ENCODE results near the gene NINL. TPM values are rescaled to one million over a fixed set of nuclear protein-coding genes. Genes with fewer than 3 reads are reported as not detected.
"Not testable (repeated sequence)": the region's sequence is repeated elsewhere in the genome, so short reads cannot be mapped to it uniquely, and the experiment has no call there.

Gene NINL
- total and polyA plus RNA-seq, 2 of the 8 experiments (the other 6 are each of a cell fraction or from before 2014, with no cell fraction given), result 15.3 to 30.0 TPM

DNA sequence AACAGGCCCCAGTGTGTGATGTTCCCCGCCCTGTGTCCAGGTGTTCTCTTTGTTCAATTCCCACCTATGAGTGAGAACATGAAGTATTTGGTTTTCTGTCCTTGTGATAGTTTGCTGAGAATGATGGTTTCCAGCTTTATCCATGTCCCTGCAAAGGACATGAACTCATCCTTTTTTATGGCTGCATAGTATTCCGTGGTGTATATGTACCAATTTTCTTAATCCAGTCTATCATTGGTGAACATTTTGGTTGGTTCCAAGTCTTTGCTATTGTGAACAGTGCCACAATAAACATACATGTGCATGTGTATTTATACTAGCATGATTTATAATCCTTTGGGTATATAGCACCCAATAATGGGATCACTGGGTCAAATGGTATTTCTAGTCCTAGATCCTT, 45.3 kb upstream of the NINL start:
- H3K36me3 ChIP-seq (ENCODE audit: control insufficient read depth in 2 of 4, insufficient read depth in 4 of 4, low read length in 3 of 4); H3K4me1 ChIP-seq (replicated peaks in 1 of 4; ENCODE audit: control insufficient read depth in 3 of 4, insufficient read depth in 4 of 4, low read length in 3 of 4); H4K91ac ChIP-seq (replicated peaks; ENCODE audit: insufficient read length, low read length); H3K14ac ChIP-seq (ENCODE audit: insufficient read length); H3K79me1 ChIP-seq (ENCODE audit: low read depth, low read length); H3K23ac ChIP-seq (ENCODE audit: insufficient read length); H4K8ac ChIP-seq (ENCODE audit: extremely low read depth, insufficient read depth, low read length); H3K56ac ChIP-seq (replicated peaks; ENCODE audit: insufficient read length, low read depth, low read length); FAIRE-seq; H2AK5ac ChIP-seq (ENCODE audit: low read depth, low read length); H2BK120ac ChIP-seq (replicated peaks; ENCODE audit: low read depth, low read length); H3K4me3 ChIP-seq (ENCODE audit: extremely low read depth in 1 of 4, insufficient read depth in 2 of 4, low read depth in 3 of 4, low read length in 4 of 4); H2BK15ac ChIP-seq (ENCODE audit: low read length); CTCF ChIA-PET (ENCODE audit: partially characterized antibody); H2BK20ac ChIP-seq (ENCODE audit: low read length); H2BK5ac ChIP-seq (ENCODE audit: low read depth, low read length); H2BK12ac ChIP-seq (ENCODE audit: low read depth, low read length); H3K9ac ChIP-seq (replicated peaks in 1 of 4; ENCODE audit: extremely low read depth in 1 of 4, low read depth in 3 of 4, low read length in 3 of 4); H3K27ac ChIP-seq (ENCODE audit: low read depth, low read length); H3K4me2 ChIP-seq (ENCODE audit: insufficient read depth in 1 of 2, low read depth in 2 of 2, low read length in 2 of 2); DNase-seq (ENCODE audit: low read depth in 1 of 2, low spot score in 2 of 2); H3K27me3 ChIP-seq (replicated peaks in 1 of 4; ENCODE audit: control insufficient read depth in 3 of 4, extremely low read depth in 1 of 4, insufficient read depth in 3 of 4, low read length in 3 of 4); POLR2A ChIA-PET (ENCODE audit: partially characterized antibody); H3K79me2 ChIP-seq (ENCODE audit: control insufficient read depth in 1 of 2, insufficient read depth in 2 of 2, low read length in 2 of 2); H4K20me1 ChIP-seq (replicated peaks in 1 of 2; ENCODE audit: control insufficient read depth in 1 of 2, insufficient read depth in 2 of 2, low read length in 2 of 2); H3K23me2 ChIP-seq (ENCODE audit: low read depth, low read length); H3K18ac ChIP-seq (ENCODE audit: extremely low read depth, low read length); H3K4ac ChIP-seq (replicated peaks; ENCODE audit: insufficient read length, low read depth, low read length); H4K5ac ChIP-seq (ENCODE audit: insufficient read length, low read depth, low read length); H2AFZ ChIP-seq (ENCODE audit: low read length); H3K9me3 ChIP-seq (ENCODE audit: insufficient read depth in 2 of 2, low read depth in 1 of 2, low read length in 1 of 2): not testable (repeated sequence)
- WGBS, 2 experiments (ENCODE audit: extremely low coverage in 1 of 2, insufficient coverage in 1 of 2, insufficient read length in 1 of 2, insufficient replicate concordance in 2 of 2, low coverage in 1 of 2, low lambda C conversion rate in 2 of 2, missing lambda C conversion rate in 1 of 2), result 91% methylated on average over 2 of the region's 2 CpGs; no CpG with 5 or more reads in 1 of the 2 experiments
